AG20443 (cell line): ENCODE data around the gene FN3K.

Experiments
- DNase-seq: peaks from one replicate; pipeline ENCODE4 v3.0.0; 2012; ENCODE audit warnings: low spot score, mixed read lengths

Gene FN3K

DNA sequence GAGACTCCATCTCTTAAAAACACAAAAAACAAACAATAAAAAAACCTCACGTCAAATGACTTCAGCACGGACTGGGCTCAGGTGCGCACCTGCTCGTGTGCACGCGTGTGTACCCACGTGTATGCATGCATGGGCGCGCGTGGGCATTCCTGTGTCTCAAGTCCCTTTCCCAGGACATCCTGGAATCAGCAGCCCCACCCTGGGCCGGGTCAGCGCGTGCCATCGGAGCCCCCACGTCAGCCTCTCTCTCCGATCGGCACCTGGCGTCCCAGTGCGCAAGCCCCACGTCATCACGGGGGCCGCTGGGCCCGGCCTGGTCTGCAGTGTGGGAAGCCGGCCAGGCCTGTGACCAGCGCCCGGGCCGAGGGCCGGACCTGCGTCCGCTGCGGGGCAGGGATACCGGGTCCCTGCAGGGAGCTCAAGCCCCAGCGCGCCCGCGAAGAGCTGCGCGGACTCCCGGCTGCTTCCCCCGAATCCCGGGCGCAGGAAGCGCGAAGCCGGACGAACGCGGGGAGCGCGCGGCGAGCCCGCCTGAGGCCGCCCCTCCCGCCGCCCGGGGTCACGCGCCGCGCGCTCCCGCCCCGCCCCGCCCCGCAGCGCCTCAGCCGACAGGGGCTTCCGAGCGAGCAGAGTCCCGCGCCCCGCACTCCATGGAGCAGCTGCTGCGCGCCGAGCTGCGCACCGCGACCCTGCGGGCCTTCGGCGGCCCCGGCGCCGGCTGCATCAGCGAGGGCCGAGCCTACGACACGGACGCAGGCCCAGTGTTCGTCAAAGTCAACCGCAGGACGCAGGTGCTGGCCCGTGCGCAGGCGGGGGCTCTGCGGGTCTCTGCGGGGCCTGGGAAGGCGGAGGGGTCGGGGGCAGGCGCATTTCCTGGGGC, at the start of gene FN3K:
TSS of gene FN3K (plus strand) at position 629 of the 880 bp plus-strand sequence. CDS start at position 651, 22 bp downstream.
- DNase-seq = peak; percentile 86

DNA sequence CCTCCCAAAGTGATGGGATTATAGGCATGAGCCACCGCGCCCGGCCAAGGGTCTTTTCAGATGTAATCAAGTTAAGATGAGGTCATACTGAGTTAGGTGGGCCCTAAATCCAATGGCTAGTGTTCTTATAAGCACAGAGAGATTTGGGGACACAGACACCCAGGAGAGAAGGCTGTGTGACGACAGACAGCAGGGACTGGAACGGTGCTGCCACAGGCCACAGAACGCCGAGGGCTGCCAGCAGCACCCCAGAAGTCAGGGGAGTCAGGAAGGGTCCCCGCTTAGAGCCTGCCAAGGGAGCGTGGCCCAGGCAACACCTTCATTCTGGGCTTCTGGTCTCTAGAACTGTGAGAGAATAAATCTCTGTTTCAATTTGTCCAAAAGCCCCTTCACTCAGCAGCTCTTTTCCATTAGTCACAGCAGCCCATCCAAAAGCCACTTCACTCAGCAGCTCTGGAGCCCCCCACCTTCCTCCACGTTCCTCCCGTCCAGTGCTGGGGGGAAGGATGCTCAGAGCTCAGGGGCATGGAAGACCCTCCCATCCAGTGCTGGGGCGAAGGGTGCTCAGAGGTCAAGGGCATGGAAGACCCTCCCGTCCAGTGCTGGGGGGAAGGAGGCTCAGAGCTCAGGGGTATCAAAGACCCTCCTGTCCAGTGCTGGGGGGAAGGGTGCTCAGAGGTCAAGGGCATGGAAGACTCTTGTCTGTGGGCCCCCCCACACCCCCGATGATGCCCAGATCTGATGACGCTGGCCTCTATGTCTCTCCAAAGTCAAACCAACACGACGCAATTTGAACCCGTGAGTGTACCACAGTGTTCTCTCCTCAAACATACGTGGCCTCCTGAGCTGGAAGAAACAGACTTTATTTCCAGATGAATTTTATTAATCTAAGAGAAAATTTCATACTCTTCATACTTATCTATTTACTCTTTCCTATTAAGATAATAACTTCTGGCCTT, 48.8 kb upstream of the FN3K start:
- no peak for DNase-seq

DNA sequence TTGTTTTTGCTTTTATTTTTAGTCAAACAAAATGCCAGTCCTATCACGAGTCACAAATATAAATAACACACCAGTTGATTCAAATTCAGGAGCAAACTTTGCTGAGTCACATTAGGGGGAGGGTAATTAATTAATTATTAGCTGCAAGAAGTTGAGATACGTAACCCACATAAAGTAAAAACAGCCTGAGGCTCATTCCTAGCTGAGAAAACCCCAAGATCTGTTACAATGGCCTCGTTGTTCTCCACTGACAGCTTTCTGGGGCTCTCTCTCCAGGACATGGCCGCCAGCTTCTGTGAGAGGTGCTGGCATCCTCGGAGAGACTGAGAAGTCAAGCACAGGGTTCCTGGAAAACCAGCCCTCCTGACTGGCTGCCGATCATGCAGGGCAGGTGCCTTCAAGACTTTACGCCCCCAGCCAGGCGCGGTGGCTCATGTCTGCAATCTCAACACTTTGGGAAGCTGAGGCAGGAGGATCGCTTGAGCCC, 48.0 kb upstream of the FN3K start:
- no peak for DNase-seq

DNA sequence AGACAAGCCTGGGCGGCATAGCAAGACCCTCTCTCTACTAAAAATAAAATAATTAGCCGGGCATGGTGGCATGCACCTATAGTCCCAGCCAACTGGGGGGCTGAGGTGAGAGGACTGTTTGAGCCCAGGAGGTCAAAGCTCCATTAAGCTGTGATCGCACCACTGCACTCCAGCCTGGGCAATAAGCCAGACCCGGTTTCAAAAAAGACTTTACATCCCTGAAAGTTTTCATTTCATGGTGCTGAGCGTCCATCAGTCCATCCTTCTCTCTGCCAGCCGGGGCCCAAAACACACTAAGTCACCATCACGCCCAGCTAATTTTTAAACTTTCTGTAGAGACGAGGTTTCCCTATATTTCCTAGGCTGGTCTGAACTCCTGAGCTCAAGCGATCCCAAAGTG, 47.5 kb upstream of the FN3K start:
- DNase-seq = no peak

DNA sequence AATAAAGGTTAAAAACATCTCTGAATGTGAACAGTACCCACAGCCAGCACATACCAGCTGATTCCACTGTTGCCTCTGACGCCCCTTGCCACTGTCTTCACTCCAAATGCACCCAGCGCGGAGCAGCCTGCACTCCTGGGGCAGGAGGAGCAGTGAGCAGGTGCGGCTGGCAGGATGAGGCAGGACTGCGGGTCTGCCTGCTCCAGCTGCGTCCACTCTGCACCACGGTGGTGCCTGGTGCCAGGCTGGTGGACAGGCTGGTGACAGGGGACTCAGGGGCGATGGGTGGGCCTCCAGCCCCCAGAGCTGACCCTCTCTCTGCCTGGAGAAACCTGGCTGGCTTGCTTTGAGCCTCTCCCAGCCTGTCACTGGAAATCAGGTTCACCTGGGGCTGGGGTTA, 46.3 kb upstream of the FN3K start:
- DNase-seq = no peak

DNA sequence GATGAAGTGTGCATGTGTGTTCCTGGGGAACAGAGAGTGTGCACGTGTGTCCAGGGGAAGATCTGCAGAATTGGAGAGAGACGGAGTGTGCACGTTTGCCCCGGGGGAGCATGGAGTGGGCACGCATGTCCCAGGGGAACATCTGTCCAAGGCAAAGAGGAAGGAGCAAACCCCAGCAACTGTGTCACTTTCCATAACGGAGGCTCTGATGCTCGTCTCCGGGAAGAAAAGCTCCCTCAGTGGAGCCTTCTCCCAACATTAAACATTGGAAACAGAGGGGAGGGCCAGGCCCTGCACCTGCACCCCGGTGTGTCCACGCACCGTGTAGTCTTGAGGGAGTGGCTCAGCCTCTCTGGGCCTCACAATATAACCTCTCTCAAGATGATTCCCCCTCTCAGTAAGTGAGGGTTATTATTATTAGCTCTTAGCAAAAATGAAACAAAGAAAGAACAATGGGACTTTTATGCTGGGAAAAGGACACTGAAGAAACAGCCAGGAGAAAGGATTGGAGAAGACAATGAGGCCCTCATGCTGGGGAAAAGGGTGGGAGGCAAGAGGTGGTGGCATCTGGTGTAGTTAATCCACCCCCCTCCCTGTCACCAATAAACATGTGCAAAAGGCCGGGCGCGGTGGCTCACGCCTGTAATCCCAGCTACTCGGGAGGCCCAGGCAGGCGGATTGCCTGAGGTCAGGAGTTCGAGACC, 44.5 kb upstream of the FN3K start:
- DNase-seq = no peak

DNA sequence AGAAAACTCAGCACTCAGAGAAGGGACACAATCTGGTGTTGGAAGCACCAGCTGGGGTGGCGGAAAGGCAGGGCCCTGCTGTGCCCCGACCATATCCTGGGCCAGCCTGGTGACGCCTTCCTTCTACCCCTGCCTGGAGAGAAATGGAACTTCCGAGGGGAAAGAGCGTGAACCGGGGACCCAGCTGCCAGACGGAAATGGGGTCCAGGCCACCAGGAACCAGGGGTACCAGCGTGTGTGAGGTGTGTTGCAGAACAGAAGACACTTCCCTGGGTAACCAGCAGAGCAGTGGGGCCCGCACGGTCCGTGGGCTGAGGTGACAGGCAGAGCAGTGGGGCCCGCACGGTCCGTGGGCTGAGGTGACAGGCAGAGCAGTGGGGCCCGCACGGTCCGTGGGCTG, 43.7 kb upstream of the FN3K start:
- DNase-seq = no peak

DNA sequence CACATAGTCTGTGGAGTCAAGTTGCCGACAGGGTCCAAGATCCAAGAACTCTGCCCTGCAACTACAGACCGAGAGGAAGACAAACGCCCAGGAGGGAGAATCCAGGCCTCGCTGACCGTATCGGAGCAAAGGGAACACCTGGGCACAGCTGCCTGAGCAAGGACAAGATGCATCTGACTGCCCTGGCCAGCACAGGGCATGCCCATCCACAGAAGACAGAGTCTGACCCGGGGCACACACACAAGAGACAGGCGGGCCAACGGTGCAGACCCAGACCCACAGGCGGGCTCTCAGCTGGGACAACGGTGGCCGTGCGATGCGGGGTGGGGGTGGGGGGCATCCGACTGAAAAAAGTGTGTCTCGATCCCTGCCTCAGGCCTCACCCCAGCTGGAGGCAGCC, 43.1 kb upstream of the FN3K start:
- DNase-seq = no peak

DNA sequence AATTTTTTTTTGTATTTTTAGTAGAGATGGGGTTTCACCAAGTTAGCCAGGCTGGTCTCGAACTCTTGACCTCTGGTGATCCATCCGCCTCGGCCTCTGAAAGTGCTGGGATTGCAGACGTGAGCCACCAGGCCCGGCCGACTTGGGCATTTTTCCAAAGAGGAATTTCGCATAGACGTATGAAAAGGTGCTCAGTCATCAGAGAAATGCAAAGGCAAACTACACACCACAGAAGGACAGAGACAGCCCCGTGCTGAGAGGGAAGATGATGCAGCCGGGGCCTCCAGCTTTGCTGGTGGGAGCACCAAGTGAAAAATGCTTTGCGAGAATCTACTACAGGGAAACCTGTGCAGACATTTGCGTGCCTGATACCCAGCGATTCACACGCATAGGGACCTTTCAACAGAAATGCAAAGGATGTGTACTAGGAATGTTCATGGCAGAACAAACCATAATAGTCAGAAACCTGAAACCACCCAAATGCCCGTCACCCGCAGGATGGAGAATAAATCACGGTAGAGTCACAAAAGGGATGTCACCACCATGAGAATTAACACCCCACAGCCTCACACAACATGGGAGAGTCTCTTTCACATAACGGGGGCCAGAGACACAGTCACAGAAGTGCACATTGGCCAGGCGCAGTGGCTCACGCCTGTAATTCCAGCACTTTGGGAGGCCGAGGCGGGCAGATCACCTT, 42.1 kb upstream of the FN3K start:
- no peak for DNase-seq

DNA sequence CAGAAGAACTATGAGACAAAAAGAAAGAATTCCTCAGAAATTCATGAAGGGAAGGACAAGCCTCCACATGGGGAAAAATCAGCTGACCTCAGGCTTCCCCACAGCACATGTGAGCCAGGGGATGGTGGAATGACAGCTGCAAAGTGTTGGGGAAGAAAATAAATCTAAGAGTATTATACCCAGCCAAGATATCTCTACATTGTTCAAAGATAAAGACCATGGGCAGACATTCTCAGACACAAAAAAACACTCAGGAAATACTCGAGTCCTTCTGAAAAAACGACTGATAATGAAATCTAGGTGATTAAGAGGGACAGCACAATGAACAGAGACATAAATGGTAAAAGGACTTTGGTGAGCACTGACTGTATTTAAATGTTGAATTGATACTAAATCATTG, 40.8 kb upstream of the FN3K start:
- DNase-seq = no peak

DNA sequence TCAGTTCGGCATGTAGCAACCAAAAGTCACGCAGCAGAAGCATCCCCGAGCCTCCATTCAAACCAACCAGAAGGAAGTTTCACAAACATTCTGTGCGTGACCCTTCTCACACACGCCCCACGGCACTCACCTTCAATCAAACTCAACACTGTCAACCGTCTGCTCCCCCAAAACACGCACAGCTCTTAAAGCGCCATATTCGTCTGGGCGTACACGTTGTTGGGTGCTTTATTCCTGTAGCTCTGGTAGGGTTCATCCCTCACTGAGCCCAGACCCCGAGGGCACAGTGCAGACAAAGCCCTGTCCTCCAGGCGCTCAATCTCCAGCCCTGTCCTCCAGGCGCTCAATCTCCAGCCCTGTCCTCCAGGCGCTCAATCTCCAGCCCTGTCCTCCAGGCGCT, 39.2 kb upstream of the FN3K start:
- DNase-seq = no peak

DNA sequence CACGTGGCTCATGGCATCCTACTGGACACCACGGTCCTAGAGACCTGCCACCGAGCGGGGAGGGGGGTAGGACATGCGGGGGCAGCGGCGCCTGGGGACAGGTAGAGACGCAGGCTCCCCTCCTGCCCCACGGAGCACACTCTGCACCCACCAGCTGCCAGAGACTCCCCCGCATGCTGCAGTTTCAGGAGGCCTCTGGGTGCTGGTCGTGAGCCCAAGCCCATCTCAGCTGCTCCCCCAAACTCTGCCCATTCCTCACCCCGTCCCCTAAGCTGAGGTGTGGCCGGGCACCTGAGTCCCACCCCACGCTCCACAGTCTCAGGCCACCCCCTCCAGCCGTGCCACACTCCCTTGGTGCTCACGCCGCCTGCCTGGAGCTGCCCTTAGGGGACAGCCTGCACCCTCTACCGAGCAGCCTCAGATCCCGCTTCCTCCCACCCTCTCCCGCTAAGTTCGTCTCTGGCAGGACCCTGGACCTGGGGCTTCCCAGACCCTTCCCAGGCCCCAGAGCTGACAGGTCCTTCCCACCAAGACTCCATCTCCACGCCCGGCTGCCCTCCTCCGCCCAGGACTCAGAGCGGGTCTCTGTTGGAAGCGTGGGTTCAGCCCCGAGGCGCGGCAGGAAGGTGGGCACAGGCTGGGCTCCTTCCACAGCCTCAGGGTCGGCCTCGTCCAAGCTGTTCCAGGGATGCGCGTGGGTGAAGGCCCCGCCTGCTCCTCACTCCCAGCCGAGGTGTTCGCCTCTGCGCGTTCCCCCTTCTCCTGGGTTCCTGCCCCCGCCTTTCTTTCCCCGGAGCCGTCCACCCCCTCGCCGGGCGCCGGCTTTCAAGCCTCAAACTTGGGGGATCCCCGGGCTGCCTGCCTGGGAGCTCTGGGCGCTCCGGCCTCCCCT, 38.3 kb upstream of the FN3K start:
- DNase-seq = peak; percentile 37

DNA sequence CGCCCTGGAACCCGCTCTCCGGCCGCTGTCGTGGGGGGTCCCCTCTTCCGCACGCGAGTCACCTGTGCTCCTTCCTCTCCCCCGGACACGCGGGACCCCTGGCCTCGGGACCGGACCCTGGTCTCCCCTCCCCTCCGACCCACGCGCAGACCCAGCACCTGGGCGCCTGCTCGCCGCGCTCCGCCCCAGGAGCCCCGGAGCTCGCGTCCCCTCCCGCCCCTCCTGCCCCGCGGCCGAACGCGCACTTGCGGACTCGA, 37.7 kb upstream of the FN3K start:
- DNase-seq = no peak

DNA sequence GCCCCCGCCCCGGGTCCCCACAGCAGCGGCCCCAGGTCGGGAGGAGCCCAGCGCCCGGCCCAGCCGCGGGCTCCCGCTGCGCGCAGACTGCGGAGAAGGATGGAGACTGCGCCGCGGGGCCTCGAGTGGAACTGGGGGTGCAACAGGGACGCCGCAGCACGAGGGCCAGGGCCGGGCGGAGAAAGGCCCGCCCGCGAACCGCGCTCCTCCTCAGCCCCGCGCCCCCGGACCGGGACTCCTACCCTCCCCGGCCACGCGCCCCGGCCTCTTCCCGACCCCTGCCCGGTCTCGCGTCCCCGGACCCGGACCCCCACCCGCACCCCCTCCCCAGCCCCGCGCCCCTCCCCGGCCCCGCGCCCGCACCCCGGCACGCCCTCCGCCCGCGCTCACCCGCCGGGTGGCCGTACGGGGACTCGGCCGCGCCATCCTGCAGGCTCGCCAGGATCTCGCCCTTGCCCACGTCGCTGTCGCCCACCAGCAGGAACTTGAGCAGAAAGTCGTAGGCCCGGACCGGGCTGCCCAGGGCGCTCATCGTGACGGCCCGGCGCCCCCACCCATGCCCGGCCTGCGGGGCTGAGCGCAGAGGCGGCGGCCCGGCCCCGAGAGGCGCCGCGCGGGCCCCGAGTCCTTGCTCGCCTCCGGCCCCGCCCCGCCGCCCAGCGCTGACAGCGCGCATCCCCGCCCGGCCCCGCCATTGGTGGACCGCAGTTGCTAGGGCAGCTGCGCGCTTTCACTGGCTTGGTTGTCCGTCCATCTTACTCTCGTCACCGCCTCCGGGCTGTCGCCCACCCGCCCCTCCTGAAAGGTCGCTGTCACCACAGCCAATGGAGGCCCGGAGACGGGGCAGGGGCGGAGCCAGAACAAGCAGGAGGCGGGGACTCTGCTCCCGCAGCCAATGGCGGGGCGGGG, 37.1 kb upstream of the FN3K start, which contains the start of gene RAB40B:
TSS of gene RAB40B (minus strand) at position 634 of the 909 bp plus-strand sequence. CDS start at position 532, 102 bp downstream.
- peak; percentile 99 for DNase-seq

DNA sequence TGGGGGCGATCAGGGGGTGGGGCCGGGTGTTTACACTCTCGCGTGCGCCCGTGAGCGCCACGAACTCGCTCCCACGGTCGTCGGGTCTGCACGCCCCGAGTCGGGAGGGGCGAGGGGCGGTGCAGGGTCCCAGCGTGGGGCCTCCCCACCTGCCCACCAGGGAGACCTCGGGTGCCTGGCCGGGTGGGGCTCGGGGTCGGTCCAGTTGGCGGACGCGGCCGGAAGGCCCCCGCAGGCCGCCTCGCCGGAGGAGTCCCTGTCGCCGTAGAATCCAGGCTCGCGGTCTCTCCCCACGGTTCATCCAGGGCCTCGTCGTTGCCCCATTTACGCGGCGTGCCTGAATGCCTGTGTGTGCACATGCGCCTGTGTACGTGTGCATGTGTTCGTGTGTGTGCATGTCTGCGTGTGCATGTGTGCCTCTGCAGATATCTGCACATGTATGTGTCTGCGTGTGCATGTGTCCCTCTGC, 36.4 kb upstream of the FN3K start:
- no peak for DNase-seq

DNA sequence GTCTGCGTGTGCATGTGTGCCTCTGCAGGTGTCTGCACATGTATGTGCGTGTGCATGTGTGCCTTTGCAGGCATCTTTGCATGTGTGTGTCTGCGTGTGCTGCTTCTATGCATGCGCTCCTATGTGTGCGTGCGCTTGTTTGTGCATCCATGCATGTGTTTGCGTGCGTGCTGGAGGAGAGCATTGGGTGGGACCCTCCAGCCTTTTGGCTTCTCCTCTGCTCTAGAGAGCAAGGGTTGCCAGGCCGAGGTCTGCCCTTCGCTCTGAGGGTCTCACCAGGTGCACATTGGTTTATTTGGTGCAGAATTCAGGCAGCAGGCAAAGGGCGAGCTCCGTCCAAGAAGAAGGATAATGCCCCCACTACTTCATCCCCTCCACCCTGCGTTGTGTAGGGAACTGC, 35.9 kb upstream of the FN3K start:
- no peak for DNase-seq

DNA sequence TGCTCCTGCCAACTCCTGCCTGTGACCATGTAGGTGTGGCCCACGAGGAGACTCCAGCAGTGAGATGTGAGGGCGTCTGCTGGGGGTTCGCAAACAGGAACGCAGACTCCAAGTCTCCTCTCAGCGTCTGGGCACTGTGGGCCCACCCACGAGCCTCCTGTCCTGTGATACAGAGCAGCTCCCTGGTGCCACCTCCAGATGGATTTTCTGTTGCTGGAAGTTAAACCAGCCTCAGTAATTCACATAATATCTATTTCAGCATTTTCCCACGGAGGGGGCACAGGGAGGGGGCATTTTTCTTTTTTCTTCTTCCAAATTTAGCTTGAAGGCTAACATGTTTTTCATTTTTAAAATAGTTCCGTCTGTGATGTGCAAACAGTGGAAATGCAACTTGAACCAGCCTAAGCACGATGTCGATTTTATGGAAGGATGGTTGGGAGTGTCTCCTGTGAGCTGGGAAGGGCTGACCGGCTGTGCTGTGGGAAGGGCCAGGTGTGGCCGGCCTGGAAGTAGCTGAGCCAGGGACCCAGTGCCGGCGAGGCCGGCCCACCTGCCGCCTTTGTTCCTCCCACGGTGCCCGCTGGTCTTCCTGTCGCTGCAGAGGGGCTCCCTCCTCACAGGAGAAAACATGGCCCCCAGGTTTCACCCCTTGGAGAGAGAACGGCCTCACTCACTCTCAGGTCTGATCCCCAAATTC, 33.0 kb upstream of the FN3K start:
- DNase-seq = no peak

DNA sequence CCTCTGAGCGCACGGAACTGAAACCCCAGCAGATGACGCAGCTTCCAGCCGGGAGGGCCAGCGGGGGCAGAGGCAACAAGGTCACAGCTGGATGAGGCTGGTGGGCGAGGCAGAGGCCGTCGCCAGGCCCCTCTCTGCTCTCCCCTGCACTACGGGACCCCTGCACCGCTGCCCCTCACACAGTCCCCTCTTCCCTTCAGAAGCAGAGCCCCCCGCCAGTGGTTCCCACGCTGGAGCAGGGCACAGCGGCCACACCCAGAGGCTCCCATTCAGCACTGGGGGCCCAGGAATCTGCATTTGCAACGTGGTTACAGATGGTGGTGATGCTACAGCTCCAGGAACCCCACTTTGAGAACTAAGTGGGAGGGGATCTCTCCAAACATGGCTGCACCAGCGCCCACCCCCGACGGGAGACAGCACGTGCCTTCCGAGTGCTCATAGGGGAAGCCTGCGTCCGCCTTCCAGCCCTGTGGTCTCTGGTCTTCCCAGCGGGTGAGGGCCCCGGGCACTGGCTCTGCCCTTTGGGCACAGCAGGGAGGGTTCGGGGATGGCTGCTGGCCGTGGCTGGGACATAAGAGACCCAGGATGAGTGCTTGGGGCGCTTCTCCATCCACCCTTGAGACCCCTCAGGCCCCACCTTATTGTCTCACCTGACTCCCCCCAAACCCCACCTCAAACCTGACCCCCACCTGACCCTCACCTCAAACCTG, 32.2 kb upstream of the FN3K start:
- DNase-seq = no peak
